WTC11 (cell line): Measurements from ENCODE around the gene APOA4.

ENCODE experiments used
- CREB1 ChIP-seq: sonication (generic); formaldehyde crosslinking; IDR thresholded peaks from 2 replicates; pipeline ENCODE4 v1.8.0; 2023; ENCODE audit warnings: mild to moderate bottlenecking, missing genetic modification reagents
- GTF2I ChIP-seq: fragments of 250-450 bp; sonication (Bioruptor Pico); conservative IDR thresholded peaks from 2 replicates; pipeline ENCODE4 v1.4.0; 2021; ENCODE audit warnings: mild to moderate bottlenecking
- MXD4 ChIP-seq: fragments of 250-450 bp; sonication (Bioruptor Pico); IDR thresholded peaks from 2 replicates; pipeline ENCODE4 v1.8.0; 2021; ENCODE audit warnings: mild to moderate bottlenecking, moderate library complexity, borderline replicate concordance
- NFYB ChIP-seq: sonication (generic); formaldehyde crosslinking; conservative IDR thresholded peaks from 2 replicates; pipeline ENCODE4 v1.8.0; 2022; ENCODE audit warnings: low read depth, missing genetic modification reagents
- SMAD3 ChIP-seq: sonication (generic); formaldehyde crosslinking; IDR thresholded peaks from 2 replicates; pipeline ENCODE4 v1.8.0; 2022; ENCODE audit warnings: missing genetic modification reagents, mild to moderate bottlenecking, borderline replicate concordance
- ZNF219 ChIP-seq: sonication (generic); formaldehyde crosslinking; IDR thresholded peaks from 2 replicates; pipeline ENCODE4 v1.8.0; 2023; ENCODE audit warnings: missing genetic modification reagents, mild to moderate bottlenecking, borderline replicate concordance
- ZNF317 ChIP-seq: sonication (generic); formaldehyde crosslinking; IDR thresholded peaks from 2 replicates; pipeline ENCODE4 v1.8.1; 2023; ENCODE audit warnings: low read depth, mild to moderate bottlenecking, moderate library complexity, missing genetic modification reagents, borderline replicate concordance
- TF ChIP-seq, protein P1 (sequence below): fragments of 200-600 bp; IDR thresholded peaks from 2 replicates; pipeline ENCODE4 v1.8.0; 2022; ENCODE audit warnings: antibody characterized with exemption

- TF ChIP-seq NFYB (CRISPR knock-in tag) (no peak), ZNF219 (CRISPR knock-in tag) (no peak), MXD4 (CRISPR knock-in tag) (no peak), SMAD3 (CRISPR knock-in tag) (no peak), CREB1 (CRISPR knock-in tag) (no peak), ZNF317 (CRISPR knock-in tag) (no peak), GTF2I (no peak)
- TF ChIP-seq, protein P1, sequence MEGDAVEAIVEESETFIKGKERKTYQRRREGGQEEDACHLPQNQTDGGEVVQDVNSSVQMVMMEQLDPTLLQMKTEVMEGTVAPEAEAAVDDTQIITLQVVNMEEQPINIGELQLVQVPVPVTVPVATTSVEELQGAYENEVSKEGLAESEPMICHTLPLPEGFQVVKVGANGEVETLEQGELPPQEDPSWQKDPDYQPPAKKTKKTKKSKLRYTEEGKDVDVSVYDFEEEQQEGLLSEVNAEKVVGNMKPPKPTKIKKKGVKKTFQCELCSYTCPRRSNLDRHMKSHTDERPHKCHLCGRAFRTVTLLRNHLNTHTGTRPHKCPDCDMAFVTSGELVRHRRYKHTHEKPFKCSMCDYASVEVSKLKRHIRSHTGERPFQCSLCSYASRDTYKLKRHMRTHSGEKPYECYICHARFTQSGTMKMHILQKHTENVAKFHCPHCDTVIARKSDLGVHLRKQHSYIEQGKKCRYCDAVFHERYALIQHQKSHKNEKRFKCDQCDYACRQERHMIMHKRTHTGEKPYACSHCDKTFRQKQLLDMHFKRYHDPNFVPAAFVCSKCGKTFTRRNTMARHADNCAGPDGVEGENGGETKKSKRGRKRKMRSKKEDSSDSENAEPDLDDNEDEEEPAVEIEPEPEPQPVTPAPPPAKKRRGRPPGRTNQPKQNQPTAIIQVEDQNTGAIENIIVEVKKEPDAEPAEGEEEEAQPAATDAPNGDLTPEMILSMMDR: no peak
Observed at GRCh38 chr11:116811194-116811593, 11.9 kb downstream of the APOA4 start.
